ENCODE measurements around the gene MRPS27.
"Not testable (repeated sequence)": the region's sequence is repeated elsewhere in the genome, so short reads cannot be mapped to it uniquely, and the experiment has no call there.

MRPS27 gene

DNA sequence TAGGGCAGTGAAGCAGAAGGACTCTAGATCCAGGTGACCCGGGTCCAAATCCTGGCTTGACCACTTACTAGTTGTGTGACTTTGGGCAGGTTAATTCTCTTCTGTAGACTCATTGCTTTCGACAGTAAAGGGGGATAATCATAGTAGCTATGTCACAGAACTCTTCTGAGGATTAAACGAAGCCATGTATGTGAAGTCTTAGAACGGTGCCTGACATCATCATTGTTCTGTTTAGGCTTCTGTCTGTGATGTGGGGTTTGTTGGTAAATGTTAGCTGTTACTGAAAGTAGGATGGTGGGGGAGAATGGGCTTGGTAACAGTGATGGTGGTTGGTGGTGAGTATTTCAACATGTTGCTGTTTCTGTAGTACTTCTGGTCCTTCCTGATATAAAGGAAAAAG is 139.1 kb downstream of the MRPS27 start:
- no peak overlapping the region for H3K4me3 ChIP-seq (ENCODE audit: low read depth, low read length)

DNA sequence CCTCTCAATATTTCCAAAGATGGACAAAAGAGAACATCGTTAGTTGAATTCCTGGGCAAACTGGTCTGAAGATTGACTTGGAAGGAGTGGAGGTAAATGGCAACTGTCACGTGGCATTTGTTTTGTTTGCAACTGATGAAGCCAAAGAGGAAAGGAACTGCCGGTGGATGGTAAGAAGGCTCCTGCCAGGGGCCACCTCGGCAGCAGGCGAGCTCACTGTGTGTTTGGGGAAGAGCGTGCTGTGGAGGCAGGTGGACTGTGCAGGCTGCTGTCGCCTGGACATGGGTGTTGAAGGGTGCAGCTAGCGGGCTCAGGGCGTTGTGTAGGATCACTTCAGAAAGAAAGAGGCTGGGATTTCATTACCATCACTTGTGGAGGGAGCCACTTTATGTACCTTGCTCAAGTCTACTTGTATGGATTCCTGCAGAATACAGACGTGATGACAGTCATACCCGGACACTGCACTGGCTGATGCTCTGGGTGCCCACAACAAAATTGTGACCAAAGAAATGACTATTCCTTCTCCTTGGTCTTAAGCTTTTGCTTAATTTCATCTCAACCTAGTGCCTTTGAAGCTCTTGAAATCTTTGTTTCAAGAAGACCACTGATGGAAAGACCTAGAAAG is 140.1 kb downstream of the MRPS27 start:
- no peak for DNase-seq (ENCODE audit: low read depth)
- TF ChIP-seq, protein P1, sequence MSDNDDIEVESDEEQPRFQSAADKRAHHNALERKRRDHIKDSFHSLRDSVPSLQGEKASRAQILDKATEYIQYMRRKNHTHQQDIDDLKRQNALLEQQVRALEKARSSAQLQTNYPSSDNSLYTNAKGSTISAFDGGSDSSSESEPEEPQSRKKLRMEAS (IDR thresholded peaks at IDR 0.05; ENCODE audit: low read depth, low read length) = no peak
- no peak overlapping the region for H3K4me3 ChIP-seq (ENCODE audit: low read depth, low read length)

More for the DNA sequence above, 139.1 kb downstream of the MRPS27 start:
- no peak for DNase-seq (ENCODE audit: low read depth)
- TF ChIP-seq, protein P2, sequence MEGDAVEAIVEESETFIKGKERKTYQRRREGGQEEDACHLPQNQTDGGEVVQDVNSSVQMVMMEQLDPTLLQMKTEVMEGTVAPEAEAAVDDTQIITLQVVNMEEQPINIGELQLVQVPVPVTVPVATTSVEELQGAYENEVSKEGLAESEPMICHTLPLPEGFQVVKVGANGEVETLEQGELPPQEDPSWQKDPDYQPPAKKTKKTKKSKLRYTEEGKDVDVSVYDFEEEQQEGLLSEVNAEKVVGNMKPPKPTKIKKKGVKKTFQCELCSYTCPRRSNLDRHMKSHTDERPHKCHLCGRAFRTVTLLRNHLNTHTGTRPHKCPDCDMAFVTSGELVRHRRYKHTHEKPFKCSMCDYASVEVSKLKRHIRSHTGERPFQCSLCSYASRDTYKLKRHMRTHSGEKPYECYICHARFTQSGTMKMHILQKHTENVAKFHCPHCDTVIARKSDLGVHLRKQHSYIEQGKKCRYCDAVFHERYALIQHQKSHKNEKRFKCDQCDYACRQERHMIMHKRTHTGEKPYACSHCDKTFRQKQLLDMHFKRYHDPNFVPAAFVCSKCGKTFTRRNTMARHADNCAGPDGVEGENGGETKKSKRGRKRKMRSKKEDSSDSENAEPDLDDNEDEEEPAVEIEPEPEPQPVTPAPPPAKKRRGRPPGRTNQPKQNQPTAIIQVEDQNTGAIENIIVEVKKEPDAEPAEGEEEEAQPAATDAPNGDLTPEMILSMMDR (IDR thresholded peaks at IDR 0.05; ENCODE audit: low read depth, low read length) = no peak
- TF ChIP-seq, protein P1 (IDR thresholded peaks at IDR 0.05; ENCODE audit: low read depth, low read length) = no peak
- TF ChIP-seq POLR2A (IDR thresholded peaks at IDR 0.05; ENCODE audit: extremely low read depth, insufficient read length) = no peak
- TF ChIP-seq MYC (IDR thresholded peaks at IDR 0.05; ENCODE audit: low read depth, low read length) = no peak

DNA sequence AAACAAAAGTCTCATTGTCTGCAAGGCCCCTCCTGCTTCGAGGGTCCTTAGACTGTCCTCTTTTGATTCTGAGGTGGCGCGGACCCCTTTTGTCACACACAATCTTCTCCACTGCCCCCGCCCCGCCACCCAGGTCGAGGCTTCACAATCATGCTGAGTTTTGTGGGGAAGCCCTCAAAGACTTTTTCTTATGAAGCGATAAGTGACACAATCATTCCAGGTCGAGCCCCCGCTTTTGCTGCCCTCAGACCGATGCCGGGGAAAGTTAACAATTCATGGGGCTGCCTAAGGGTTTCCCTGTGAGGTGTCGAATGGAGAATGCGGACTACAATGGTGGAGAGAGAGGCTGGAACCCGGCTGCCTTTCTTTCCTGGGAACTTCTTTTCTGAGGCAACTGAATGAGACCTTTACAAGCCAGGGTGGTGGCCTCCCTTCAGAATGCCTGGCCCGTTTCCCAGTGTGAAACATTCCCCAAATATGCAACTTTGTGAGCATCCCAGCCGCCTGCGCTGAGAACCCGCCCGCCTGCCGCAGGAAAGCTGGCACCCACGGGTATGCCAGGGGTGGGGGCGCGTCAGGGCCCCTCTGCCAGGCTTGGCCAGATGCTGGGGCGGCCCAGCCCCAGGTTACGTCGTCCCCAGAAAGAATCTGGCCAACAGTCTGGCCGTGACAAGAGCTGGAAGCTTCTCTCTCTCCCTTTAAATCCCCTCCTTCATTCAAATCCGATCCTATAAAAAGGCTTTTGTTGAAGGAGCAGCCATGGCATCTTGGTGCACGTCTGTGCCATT is 140.8 kb downstream of the MRPS27 start:
- no peak overlapping the region for H3K4me3 ChIP-seq (ENCODE audit: low read depth, low read length)
- no peak for DNase-seq (ENCODE audit: low read depth)
- TF ChIP-seq, protein P2 (IDR thresholded peaks at IDR 0.05; ENCODE audit: low read depth, low read length) = no peak
- TF ChIP-seq, protein P1 (IDR thresholded peaks at IDR 0.05; ENCODE audit: low read depth, low read length) = no peak
- TF ChIP-seq MYC (IDR thresholded peaks at IDR 0.05; ENCODE audit: low read depth, low read length) (no peak), POLR2A (IDR thresholded peaks at IDR 0.05; ENCODE audit: extremely low read depth, insufficient read length) (no peak)

DNA sequence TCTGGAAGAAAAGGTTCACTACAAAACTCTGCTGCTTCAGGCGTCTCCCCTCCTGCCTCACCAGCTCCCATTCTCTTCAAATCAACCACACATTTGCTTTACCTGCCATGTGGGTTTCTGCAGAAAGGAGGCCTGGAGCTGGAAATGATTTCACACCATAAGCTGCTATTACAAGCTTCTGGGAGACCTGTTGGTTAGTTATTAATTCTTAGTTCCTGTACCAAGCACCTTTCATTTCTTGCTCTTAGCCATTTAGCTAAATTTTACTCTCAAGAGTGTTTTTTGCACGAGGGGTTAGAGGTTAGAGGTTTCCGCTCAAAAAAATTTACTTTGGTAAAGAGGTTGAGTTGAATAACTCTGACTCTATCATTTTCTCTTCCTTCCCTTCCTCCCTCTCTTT is 142.5 kb downstream of the MRPS27 start:
- H3K4me3 ChIP-seq (ENCODE audit: low read depth, low read length) = no peak overlapping the region
- TF ChIP-seq, protein P2 (IDR thresholded peaks at IDR 0.05; ENCODE audit: low read depth, low read length) = no peak
- TF ChIP-seq MYC (IDR thresholded peaks at IDR 0.05; ENCODE audit: low read depth, low read length) (no peak), POLR2A (IDR thresholded peaks at IDR 0.05; ENCODE audit: extremely low read depth, insufficient read length) (no peak)
- TF ChIP-seq, protein P1 (IDR thresholded peaks at IDR 0.05; ENCODE audit: low read depth, low read length) = no peak
- no peak for DNase-seq (ENCODE audit: low read depth)

DNA sequence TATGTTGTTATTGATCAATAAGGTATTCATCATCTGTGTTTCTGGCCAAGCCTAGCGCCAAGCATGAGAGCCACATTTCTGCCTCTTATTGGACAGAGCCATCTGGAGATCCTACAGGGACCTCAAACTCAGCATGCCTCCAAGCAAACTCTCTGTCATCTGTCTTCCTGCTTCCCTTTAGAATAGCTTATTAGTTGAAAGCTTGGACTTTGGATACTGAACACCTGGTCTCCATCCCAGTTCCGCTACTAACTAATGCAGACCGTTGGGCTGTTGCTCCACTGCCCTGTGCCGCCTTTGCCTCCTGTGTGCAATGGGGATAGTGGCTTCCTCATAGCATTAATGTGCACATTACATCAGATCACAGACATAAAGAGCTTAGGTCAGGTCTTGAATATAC is 147.3 kb downstream of the MRPS27 start:
- DNase-seq (ENCODE audit: low read depth) = no peak
- H3K4me3 ChIP-seq (ENCODE audit: low read depth, low read length) = no peak overlapping the region
- TF ChIP-seq, protein P1 (IDR thresholded peaks at IDR 0.05; ENCODE audit: low read depth, low read length) = no peak
- TF ChIP-seq, protein P2 (IDR thresholded peaks at IDR 0.05; ENCODE audit: low read depth, low read length) = no peak
- no peak for TF ChIP-seq POLR2A (IDR thresholded peaks at IDR 0.05; ENCODE audit: extremely low read depth, insufficient read length)
- no peak for TF ChIP-seq MYC (IDR thresholded peaks at IDR 0.05; ENCODE audit: low read depth, low read length)

DNA sequence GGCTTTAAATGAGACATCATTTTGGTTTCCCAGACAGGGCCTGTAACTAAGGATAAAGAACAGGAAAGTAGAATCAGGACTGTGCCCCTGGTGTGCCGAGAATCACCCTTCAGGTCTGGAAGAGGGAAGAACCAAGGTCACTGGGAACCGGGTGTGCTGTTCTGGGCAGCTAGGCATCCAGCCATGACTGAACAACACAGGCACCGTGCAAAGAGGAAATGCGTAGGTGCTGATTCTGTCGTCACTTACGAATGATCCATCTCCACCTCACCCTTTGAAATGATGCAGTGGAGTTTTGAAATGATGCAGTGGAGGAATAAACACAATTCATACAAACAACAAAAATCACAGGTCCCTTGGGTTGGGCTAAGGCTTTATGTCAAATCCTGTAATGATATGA is 148.4 kb downstream of the MRPS27 start:
- no peak for DNase-seq (ENCODE audit: low read depth)
- TF ChIP-seq, protein P1 (IDR thresholded peaks at IDR 0.05; ENCODE audit: low read depth, low read length) = no peak
- no peak for TF ChIP-seq MYC (IDR thresholded peaks at IDR 0.05; ENCODE audit: low read depth, low read length)
- no peak for TF ChIP-seq POLR2A (IDR thresholded peaks at IDR 0.05; ENCODE audit: extremely low read depth, insufficient read length)
- TF ChIP-seq, protein P2 (IDR thresholded peaks at IDR 0.05; ENCODE audit: low read depth, low read length) = no peak
- no peak overlapping the region for H3K4me3 ChIP-seq (ENCODE audit: low read depth, low read length)

DNA sequence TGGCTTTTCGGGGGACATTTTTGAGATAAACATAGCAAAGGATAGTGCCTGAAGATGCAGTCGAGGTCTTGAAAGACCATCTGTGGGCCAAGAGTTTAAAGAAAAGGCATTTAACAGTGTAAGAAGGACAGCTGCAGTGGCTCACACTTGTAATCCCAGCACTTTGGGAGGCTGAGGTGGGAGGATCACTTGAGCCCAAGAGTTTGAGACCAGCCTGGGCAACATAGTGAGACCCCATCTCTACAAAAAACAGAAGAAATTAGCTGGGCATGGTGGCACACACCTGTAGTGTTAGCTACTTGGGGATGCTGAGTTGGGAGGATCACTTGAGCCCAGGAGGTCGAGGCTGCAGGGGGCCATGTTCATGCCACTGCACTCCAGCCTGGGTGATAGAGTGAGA is 148.9 kb downstream of the MRPS27 start:
- not testable (repeated sequence) for H3K4me3 ChIP-seq (ENCODE audit: low read depth, low read length); DNase-seq (ENCODE audit: low read depth)
